ENCODE results near the gene INHBB.

DNA sequence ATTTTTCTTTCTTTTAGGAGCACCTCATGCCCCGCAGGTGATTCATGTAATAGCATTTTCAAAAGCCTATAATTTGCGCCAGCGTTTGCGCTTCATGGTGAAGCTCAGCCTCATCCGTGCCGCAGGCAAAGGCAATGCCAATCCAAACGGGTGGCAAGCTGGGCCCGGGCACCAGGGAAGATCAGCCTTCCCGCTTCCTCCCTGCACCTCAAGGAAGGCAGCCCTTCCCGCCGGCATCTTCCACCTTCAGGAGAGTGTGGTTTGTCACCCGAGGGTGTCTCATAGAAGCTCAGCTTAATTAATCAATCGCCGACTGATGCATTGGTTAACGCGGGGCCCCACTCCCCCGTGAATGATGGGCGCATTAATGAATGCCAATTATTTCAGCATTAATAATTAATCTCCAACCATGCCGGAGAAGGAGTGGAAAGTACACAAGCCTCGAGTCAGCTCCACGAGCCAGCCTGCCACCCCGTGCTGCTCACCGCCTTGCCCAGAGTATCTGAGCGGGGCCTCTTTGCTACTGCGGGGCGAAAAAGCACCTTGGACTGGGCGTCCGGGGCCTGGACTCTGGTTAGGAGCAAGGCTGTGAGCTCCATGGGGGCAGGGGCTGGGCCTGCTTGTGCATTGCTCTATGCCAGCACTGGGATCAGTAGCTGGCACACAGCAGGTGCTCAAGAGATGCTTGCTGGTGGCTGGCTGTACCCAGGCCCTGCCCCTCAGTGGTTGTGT is 13.0 kb downstream of the INHBB start:
- TF ChIP-seq, protein P1, sequence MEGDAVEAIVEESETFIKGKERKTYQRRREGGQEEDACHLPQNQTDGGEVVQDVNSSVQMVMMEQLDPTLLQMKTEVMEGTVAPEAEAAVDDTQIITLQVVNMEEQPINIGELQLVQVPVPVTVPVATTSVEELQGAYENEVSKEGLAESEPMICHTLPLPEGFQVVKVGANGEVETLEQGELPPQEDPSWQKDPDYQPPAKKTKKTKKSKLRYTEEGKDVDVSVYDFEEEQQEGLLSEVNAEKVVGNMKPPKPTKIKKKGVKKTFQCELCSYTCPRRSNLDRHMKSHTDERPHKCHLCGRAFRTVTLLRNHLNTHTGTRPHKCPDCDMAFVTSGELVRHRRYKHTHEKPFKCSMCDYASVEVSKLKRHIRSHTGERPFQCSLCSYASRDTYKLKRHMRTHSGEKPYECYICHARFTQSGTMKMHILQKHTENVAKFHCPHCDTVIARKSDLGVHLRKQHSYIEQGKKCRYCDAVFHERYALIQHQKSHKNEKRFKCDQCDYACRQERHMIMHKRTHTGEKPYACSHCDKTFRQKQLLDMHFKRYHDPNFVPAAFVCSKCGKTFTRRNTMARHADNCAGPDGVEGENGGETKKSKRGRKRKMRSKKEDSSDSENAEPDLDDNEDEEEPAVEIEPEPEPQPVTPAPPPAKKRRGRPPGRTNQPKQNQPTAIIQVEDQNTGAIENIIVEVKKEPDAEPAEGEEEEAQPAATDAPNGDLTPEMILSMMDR (IDR thresholded peaks at IDR 0.05; ENCODE audit: poor library complexity) = no peak
- TF ChIP-seq EZH2 (IDR thresholded peaks at IDR 0.05; ENCODE audit: borderline replicate concordance) = no peak

Data from hepatocyte (in vitro differentiated cells).